CD14-positive monocyte (primary cell): ENCODE measurements around the gene DNAJC11. TPM values are rescaled to one million over a fixed set of nuclear protein-coding genes. Genes with fewer than 3 reads are reported as not detected.

Experiments
- DNase-seq, 3 donors: peaks; one replicate each; pipeline ENCODE4 v3.0.0-alpha.2; 2011 to 2022
- H2AFZ ChIP-seq: 2 replicates; pipeline ENCODE4 v1.6.0; 2012; ENCODE audit warnings: mild to moderate bottlenecking, low read depth, low read length, inconsistent platforms; ENCODE audit not compliant: insufficient read depth, poor library complexity, severe bottlenecking
- H3K27ac ChIP-seq, 2 donors: 1 replicate in 1 of 2; 2 replicates in 1 of 2; pipeline ENCODE4 v1.5.1; 2012 to 2013; ENCODE audit warnings: low read length in 2 of 2, control low read depth in 1 of 2, inconsistent platforms in 1 of 2, low read depth in 1 of 2, mild to moderate bottlenecking in 1 of 2
- H3K27me3 ChIP-seq, 2 donors: one replicate each; pipeline versions ENCODE4 v1.6.0 to v1.6.1; 2011 to 2013; ENCODE audit warnings: low read length in 2 of 2; ENCODE audit not compliant: control insufficient read depth in 2 of 2, insufficient read depth in 2 of 2
- H3K36me3 ChIP-seq, 2 donors: replicated peaks in 1 of 2; 1 replicate in 1 of 2; 2 replicates in 1 of 2; pipeline versions ENCODE4 v1.5.1 to v1.6.1; 2012 to 2013; ENCODE audit warnings: low read length in 2 of 2, control low read depth in 1 of 2, inconsistent platforms in 1 of 2, mild to moderate bottlenecking in 1 of 2; ENCODE audit not compliant: insufficient read depth in 2 of 2, control insufficient read depth in 1 of 2
- H3K4me1 ChIP-seq, 2 donors: 1 replicate in 1 of 2; 2 replicates in 1 of 2; pipeline versions ENCODE4 v1.5.1 to v1.6.1; 2012 to 2013; ENCODE audit warnings: low read length in 2 of 2, control low read depth in 1 of 2, inconsistent platforms in 1 of 2, mild to moderate bottlenecking in 1 of 2, moderate library complexity in 1 of 2; ENCODE audit not compliant: insufficient read depth in 2 of 2, control insufficient read depth in 1 of 2
- H3K4me2 ChIP-seq: replicated peaks from 2 replicates; pipeline ENCODE3; 2012; ENCODE audit warnings: low read length, moderate library complexity, mild to moderate bottlenecking; ENCODE audit not compliant: poor library complexity, severe bottlenecking; ENCODE audit errors: extremely low read depth
- H3K4me3 ChIP-seq, 3 experiments: fragments of 200-600 bp in 1 of 3; sonication (generic) in 1 of 3; replicated peaks in 1 of 3; 1 replicate in 2 of 3; 2 replicates in 1 of 3; pipeline ENCODE4 v1.5.1; 2011 to 2013; ENCODE audit warnings: low read length in 3 of 3, mild to moderate bottlenecking in 3 of 3, control low read depth in 2 of 3, low read depth in 2 of 3, inconsistent platforms in 1 of 3, moderate library complexity in 1 of 3
- H3K79me2 ChIP-seq: 2 replicates; pipeline ENCODE4 v1.6.0; 2012; ENCODE audit warnings: mild to moderate bottlenecking, control low read depth, inconsistent platforms, low read length, moderate library complexity; ENCODE audit not compliant: insufficient read depth
- H3K9ac ChIP-seq: 2 replicates; pipeline ENCODE4 v1.6.0; 2017; ENCODE audit warnings: low read length, mild to moderate bottlenecking; ENCODE audit not compliant: insufficient read depth, poor library complexity, severe bottlenecking
- H3K9me3 ChIP-seq, 2 donors: replicated peaks in 1 of 2; 1 replicate in 1 of 2; 2 replicates in 1 of 2; pipeline versions ENCODE4 v1.5.1 to v1.6.1; 2012 to 2013; ENCODE audit warnings: low read length in 2 of 2, control low read depth in 1 of 2; ENCODE audit not compliant: control insufficient read depth in 1 of 2, insufficient read depth in 1 of 2
- H4K20me1 ChIP-seq: 2 replicates; pipeline ENCODE4 v1.6.0; 2012; ENCODE audit warnings: mild to moderate bottlenecking, low read length, control low read depth, moderate library complexity; ENCODE audit not compliant: insufficient read depth
- H3K27ac Mint-ChIP-seq, 7 donors: one replicate each; pipeline ENCODE4 v1.8.0; 2020; ENCODE audit warnings: mild to moderate bottlenecking in 7 of 7, mixed read lengths in 7 of 7, moderate library complexity in 6 of 7, inconsistent platforms in 2 of 7
- H3K27me3 Mint-ChIP-seq, 3 donors: one replicate each; pipeline ENCODE4 v1.8.0; 2021 to 2022; ENCODE audit warnings: low read depth in 3 of 3, mild to moderate bottlenecking in 3 of 3, mixed read lengths in 3 of 3, moderate library complexity in 3 of 3, inconsistent platforms in 1 of 3
- H3K36me3 Mint-ChIP-seq, 2 donors: one replicate each; pipeline ENCODE4 v1.8.0; 2020; ENCODE audit warnings: mixed read lengths in 2 of 2, inconsistent platforms in 1 of 2, mild to moderate bottlenecking in 1 of 2
- H3K4me1 Mint-ChIP-seq: one replicate; pipeline ENCODE4 v1.8.0; 2020; ENCODE audit warnings: mild to moderate bottlenecking, mixed read lengths
- H3K4me3 Mint-ChIP-seq, 2 donors: one replicate each; pipeline ENCODE4 v1.8.0; 2020; ENCODE audit warnings: mild to moderate bottlenecking in 2 of 2, mixed read lengths in 2 of 2, moderate library complexity in 1 of 2
- H3K9me3 Mint-ChIP-seq, 7 donors: one replicate each; pipeline ENCODE4 v1.8.0; 2020 to 2022; ENCODE audit warnings: mixed read lengths in 7 of 7, mild to moderate bottlenecking in 6 of 7, moderate library complexity in 6 of 7, inconsistent platforms in 2 of 7
- CTCF ChIP-seq: fragments of 200-600 bp; IDR thresholded peaks from one replicate; pipeline ENCODE4 v1.8.0; 2022; ENCODE audit warnings: antibody characterized with exemption, mild to moderate bottlenecking
- WGBS: methylation state at CpG from one replicate; pipeline ENCODE4 v1.1.5; 2013; ENCODE audit warnings: missing lambda C conversion rate; ENCODE audit not compliant: insufficient coverage; 5-methylcytosine and 5-hydroxymethylcytosine counted together
- intact Hi-C, 2 donors: fragments of 100-400 bp; cut with micrococcal nuclease; formaldehyde crosslinking; loops; one replicate each; pipeline versions ENCODE4 v1.15.0 to v1.15.1; 2023
- polyA plus RNA-seq, 3 donors: library from polyadenylated mRNA; depleted of rRNA in 1 of 3; unstranded in 2 of 3; stranded (reverse) in 1 of 3; fragments of 300-500 nt in 2 of 3; fragments of >200 nt in 1 of 3; fragmentation: Illumina TruSeq in 2 of 3; gene quantifications; 1 replicate in 2 of 3; 2 replicates in 1 of 3; pipeline ENCODE4 v1.2.3, GENCODE V29; 2012 to 2021

The DNAJC11 gene
- polyA plus RNA-seq, 3 donors = 9.7 to 19.9 (median 15.8) TPM

GRCh38 chr1:6635910-6636760 is 65.5 kb downstream of the DNAJC11 start:
- no peaks in the 10 kb centered on the region for H4K20me1 ChIP-seq
- H3K4me1 Mint-ChIP-seq = no peaks in the 10 kb centered on the region
- 93% methylated on average over 13 of the region's 16 CpGs for WGBS
- no peak overlapping the region for H3K4me3 Mint-ChIP-seq
- no peak overlapping the region for H3K4me3 ChIP-seq
- no peaks in the 10 kb centered on the region for H3K9me3 ChIP-seq
- H3K4me1 ChIP-seq = no peaks in the 10 kb centered on the region
- H3K27me3 ChIP-seq = no peaks in the 10 kb centered on the region
- H3K27ac Mint-ChIP-seq = peak overlapping the region in 2 of 7 donors; percentile 25 to 52
- H3K27ac ChIP-seq = no peak overlapping the region
- H3K9me3 Mint-ChIP-seq = no peaks in the 10 kb centered on the region
- H3K9ac ChIP-seq = no peak overlapping the region
- intact Hi-C loops = no loop called here
- TF ChIP-seq CTCF = no peak
- H3K79me2 ChIP-seq = no peaks in the 10 kb centered on the region
- peaks cover 81 to 95% of the 10 kb centered on the region in 2 donors for H3K36me3 Mint-ChIP-seq
- no peak for DNase-seq
- no peak overlapping the region for H3K4me2 ChIP-seq
- H3K36me3 ChIP-seq = peaks cover 74 to 97% of the 10 kb centered on the region in 2 donors
- peaks cover 0 to 3% (median 0%) of the 10 kb centered on the region in 3 donors for H3K27me3 Mint-ChIP-seq
- no peak overlapping the region for H2AFZ ChIP-seq

- Mint-ChIP-seq H3K4me3 (no peak overlapping the region), H3K4me1 (no peaks in the 10 kb centered on the region), H3K27ac (no peak overlapping the region)
Measured at GRCh38 chr1:6635161-6635909, 66.3 kb downstream of the DNAJC11 start.

More at GRCh38 chr1:6635161-6635909, 66.3 kb downstream of the DNAJC11 start:
- peaks cover 79 to 95% of the 10 kb centered on the region in 2 donors for H3K36me3 Mint-ChIP-seq
- H3K4me1 ChIP-seq = no peaks in the 10 kb centered on the region
- no peaks in the 10 kb centered on the region for H3K9me3 Mint-ChIP-seq
- no peaks in the 10 kb centered on the region for H4K20me1 ChIP-seq
- H3K27ac ChIP-seq = no peak overlapping the region
- no peak overlapping the region for H3K4me3 ChIP-seq
- peaks cover 0 to 4% (median 0%) of the 10 kb centered on the region in 3 donors for H3K27me3 Mint-ChIP-seq
- H3K4me2 ChIP-seq = no peak overlapping the region
- no peaks in the 10 kb centered on the region for H3K9me3 ChIP-seq
- no peak for TF ChIP-seq CTCF
- no peaks in the 10 kb centered on the region for H3K27me3 ChIP-seq
- DNase-seq = no peak
- no peaks in the 10 kb centered on the region for H3K79me2 ChIP-seq
- intact Hi-C loops = no loop called here
- H3K9ac ChIP-seq = no peak overlapping the region
- peaks cover 75 to 100% of the 10 kb centered on the region in 2 donors for H3K36me3 ChIP-seq
- H2AFZ ChIP-seq = no peak overlapping the region
- WGBS = 95% methylated on average over 20 of the region's 20 CpGs
